ENCODE data around the gene LIPT2. TPM values are rescaled to one million over a fixed set of nuclear protein-coding genes. Genes with fewer than 3 reads are reported as not detected.

The LIPT2 gene
- total and polyA plus RNA-seq, 7 donors, result 1.2 to 3.9 (median 3.2) TPM

DNA sequence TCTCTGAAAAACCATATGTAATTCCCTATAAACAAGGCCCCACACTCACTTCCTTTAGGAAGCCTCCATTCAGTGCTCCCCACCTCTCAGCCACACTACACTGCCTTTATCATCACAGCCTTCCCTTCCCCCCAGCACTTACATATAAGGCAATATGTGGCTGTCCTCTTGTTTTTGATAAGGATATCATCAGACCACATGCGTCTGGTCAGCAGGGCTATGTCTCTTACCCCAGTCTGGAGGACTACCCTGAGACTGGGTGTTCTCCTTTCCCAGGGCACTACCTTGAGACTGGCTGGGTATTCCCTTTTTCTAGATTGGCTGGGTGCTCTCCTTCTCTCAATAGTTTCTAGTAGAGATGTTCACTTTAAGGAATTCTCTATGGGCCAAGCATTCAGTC lies 33.9 kb downstream of the LIPT2 start:
- H3K27me3 ChIP-seq, result no peaks in the 10 kb centered on the region
- WGBS, 2 donors, result 0 to 48% methylated on average over 1 of the region's 1 CpG
- intact Hi-C loops (cut with DNase I), result loop anchor here (10.0 kb wide), 1 partner anchor 135 kb away; the partner anchor contains the start of gene POLD3
- H3K4me3 ChIP-seq, result no peak overlapping the region
- DNase-seq, result no peak
- no peaks in the 10 kb centered on the region for H3K36me3 ChIP-seq
- peaks cover 0 to 11% (median 9%) of the 10 kb centered on the region in 4 donors for H3K4me1 ChIP-seq
- no peaks in the 10 kb centered on the region for H3K9me3 ChIP-seq
- H3K27ac ChIP-seq, result no peak overlapping the region
- no peak for TF ChIP-seq CTCF (IDR thresholded peaks at IDR 0.05)
- no peak for TF ChIP-seq EP300 (IDR thresholded peaks at IDR 0.05)

DNA sequence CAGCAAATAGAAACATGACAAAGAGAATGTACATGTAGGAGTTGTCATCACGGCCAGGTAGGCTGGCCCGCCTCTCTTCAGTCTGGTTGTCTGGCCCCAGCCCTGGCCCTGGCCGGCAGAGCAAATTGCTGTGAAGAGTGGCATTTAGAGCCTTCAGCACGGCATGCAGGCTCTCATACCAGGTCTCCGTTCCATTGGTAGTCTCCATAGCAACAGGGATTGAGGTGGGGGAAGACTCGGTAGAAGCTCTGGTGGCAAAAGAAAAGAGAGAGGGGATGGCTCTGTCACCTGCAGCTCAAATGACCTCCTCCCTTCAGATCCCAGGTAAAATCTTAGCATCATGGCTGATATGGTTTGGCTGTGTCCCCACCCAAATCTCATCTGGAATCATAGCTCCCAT lies 36.2 kb downstream of the LIPT2 start:
- Histone ChIP-seq H3K4me1 (peaks cover 0 to 11% (median 9%) of the 10 kb centered on the region in 4 donors), H3K27ac (no peak overlapping the region), H3K27me3 (no peaks in the 10 kb centered on the region), H3K4me3 (no peak overlapping the region), H3K36me3 (no peaks in the 10 kb centered on the region), H3K9me3 (no peaks in the 10 kb centered on the region)
- 69 to 85% methylated on average over 6 of the region's 6 CpGs for WGBS, 2 donors
- no peak for DNase-seq
- no peak for TF ChIP-seq EP300 (IDR thresholded peaks at IDR 0.05)
- no peak for TF ChIP-seq POLR2AphosphoS5 (IDR thresholded peaks at IDR 0.05)
- no peak for TF ChIP-seq POLR2A (IDR thresholded peaks at IDR 0.05)
- intact Hi-C loops (cut with DNase I), result loop anchor here (10.0 kb wide), 1 partner anchor 137 kb away; the partner anchor contains the start of gene POLD3

GRCh38 chr11:74453373-74453975 lies 40.0 kb downstream of the LIPT2 start:
- WGBS, 2 donors, result 28 to 45% methylated on average over 10 of the region's 10 CpGs
- no peaks in the 10 kb centered on the region for H3K9me3 ChIP-seq
- H3K4me3 ChIP-seq, result no peak overlapping the region
- peak; percentile 78 for DNase-seq
- peaks cover 0 to 5% (median 0%) of the 10 kb centered on the region in 4 donors for H3K4me1 ChIP-seq
- no peaks in the 10 kb centered on the region for H3K27me3 ChIP-seq
- TF ChIP-seq CTCF (IDR thresholded peaks at IDR 0.05), result peak; percentile 29 to 75 (median 66)
- no peak for TF ChIP-seq POLR2A (IDR thresholded peaks at IDR 0.05)
- no peak for TF ChIP-seq EP300 (IDR thresholded peaks at IDR 0.05)
- no peak for TF ChIP-seq POLR2AphosphoS5 (IDR thresholded peaks at IDR 0.05)
- intact Hi-C loops (cut with DNase I), result loop anchor here (2.0 to 10.0 kb wide), 2 partner anchors 141 to 285 kb away; partner anchors contain the start of gene POLD3
- no peak overlapping the region for H3K27ac ChIP-seq
- H3K36me3 ChIP-seq, result no peaks in the 10 kb centered on the region

DNA sequence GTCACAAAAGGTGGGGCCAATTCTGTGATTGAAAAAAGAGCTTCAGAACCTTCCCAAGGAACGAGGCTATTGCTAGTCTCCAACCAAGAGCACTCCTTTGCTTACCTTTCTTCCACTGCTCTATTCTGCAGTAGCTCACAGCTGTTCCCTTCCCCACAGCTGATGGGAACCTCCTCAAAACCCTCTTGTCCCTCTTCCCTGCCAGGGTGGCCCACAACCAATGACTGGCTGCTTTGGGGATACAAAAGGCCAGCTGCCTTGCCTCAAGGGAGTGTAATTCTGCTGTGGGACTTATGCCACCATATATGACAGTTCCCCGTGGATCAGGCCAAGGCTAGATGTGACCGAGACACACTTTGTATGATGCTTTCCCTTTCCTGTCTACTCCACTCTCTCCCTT lies 41.2 kb downstream of the LIPT2 start:
- intact Hi-C loops (cut with DNase I), result loop anchor here (2.0 to 10.0 kb wide), 2 partner anchors 142 to 286 kb away; partner anchors contain the start of gene POLD3
- Histone ChIP-seq H3K9me3 (no peaks in the 10 kb centered on the region), H3K4me3 (no peak overlapping the region), H3K4me1 (peaks cover 0 to 5% (median 0%) of the 10 kb centered on the region in 4 donors), H3K36me3 (no peaks in the 10 kb centered on the region), H3K27me3 (no peaks in the 10 kb centered on the region), H3K27ac (no peak overlapping the region)
- no peak for DNase-seq
- 67 to 78% methylated on average over 3 of the region's 3 CpGs for WGBS, 2 donors
- TF ChIP-seq POLR2AphosphoS5 (IDR thresholded peaks at IDR 0.05), result no peak
- TF ChIP-seq CTCF (IDR thresholded peaks at IDR 0.05), result no peak
- no peak for TF ChIP-seq POLR2A (IDR thresholded peaks at IDR 0.05)
- TF ChIP-seq EP300 (IDR thresholded peaks at IDR 0.05), result no peak

DNA sequence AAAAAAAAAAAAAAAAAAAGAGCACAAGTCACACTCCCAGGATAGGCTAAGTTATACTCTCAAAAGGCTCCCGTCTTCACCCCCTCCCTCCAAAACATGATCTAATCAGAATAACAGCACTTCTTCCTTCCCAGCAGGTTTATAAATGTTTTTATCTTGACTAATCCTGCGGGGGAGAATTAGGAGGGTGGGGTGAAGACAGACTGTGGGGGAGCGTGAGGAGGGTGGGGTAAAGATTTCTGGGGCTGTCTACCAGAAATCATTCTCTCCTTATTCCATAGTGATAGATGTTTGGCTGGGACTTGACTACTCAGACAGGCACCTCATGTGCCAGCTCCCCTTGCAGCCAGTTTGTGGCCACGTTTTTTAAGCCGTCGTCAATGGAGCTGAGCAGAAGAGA lies 43.2 kb downstream of the LIPT2 start:
- no peak for DNase-seq
- Histone ChIP-seq H3K27ac (no peak overlapping the region), H3K27me3 (no peaks in the 10 kb centered on the region), H3K4me1 (peaks cover 0 to 5% (median 0%) of the 10 kb centered on the region in 4 donors), H3K4me3 (no peak overlapping the region), H3K36me3 (no peaks in the 10 kb centered on the region), H3K9me3 (no peaks in the 10 kb centered on the region)
- TF ChIP-seq POLR2AphosphoS5 (IDR thresholded peaks at IDR 0.05) (no peak), CTCF (IDR thresholded peaks at IDR 0.05) (no peak), EP300 (IDR thresholded peaks at IDR 0.05) (no peak), POLR2A (IDR thresholded peaks at IDR 0.05) (no peak)
- WGBS, 2 donors, result 84 to 88% methylated on average over 6 of the region's 6 CpGs
- intact Hi-C loops (cut with DNase I), result loop anchor here (10.0 kb wide), 1 partner anchor 144 kb away; the partner anchor contains the start of gene POLD3

All from sigmoid colon (tissue), 7 donors.